ENCODE data around the gene ASXL2.

DNA sequence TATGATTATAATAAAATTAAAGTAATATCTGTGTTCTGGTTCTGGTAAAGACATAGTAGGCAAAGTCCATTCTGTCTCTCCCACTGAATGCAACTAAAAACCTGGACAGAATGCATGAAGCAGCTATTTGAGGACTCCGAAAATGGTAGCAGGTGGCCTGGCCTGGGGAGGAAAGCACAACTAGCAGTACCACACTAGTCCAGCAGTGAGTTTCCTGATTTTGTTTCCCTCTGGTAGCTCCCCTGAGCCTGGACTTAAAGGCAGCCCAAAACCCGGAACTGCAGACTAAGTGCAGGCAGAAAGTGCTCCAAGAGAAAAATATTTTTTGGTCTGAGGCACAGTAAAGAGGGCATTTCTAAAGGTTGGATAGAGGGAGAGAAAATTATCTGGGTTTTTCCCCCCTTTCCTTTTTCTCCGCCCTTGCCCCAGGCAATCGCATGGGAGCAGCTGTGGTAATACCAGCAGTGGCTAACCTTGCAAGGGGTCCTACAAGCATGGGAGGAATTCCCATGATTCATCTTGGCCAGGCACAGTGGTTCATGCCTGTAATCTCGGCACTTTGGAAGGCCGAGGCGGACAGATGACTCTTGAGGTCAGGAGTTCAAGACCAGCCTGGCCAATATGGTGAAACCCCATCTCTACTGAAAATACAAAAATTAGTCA, 32.3 kb downstream of the ASXL2 start:
- no peak for TF ChIP-seq EZH2phosphoT487 (conservative IDR thresholded peaks at IDR 0.05; ENCODE audit: low read length)
- TF ChIP-seq, protein P1, sequence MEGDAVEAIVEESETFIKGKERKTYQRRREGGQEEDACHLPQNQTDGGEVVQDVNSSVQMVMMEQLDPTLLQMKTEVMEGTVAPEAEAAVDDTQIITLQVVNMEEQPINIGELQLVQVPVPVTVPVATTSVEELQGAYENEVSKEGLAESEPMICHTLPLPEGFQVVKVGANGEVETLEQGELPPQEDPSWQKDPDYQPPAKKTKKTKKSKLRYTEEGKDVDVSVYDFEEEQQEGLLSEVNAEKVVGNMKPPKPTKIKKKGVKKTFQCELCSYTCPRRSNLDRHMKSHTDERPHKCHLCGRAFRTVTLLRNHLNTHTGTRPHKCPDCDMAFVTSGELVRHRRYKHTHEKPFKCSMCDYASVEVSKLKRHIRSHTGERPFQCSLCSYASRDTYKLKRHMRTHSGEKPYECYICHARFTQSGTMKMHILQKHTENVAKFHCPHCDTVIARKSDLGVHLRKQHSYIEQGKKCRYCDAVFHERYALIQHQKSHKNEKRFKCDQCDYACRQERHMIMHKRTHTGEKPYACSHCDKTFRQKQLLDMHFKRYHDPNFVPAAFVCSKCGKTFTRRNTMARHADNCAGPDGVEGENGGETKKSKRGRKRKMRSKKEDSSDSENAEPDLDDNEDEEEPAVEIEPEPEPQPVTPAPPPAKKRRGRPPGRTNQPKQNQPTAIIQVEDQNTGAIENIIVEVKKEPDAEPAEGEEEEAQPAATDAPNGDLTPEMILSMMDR (IDR thresholded peaks at IDR 0.05; ENCODE audit: insufficient read depth, low read length, poor library complexity, severe bottlenecking): no peak
